HEK293 (cell line): ENCODE data around the gene TMEM239.

Experiments used
- BCL11A ChIP-seq: fragments of 450-650 bp; formaldehyde crosslinking; IDR thresholded peaks from 2 replicates; pipeline ENCODE4 v1.5.1; 2016; ENCODE audit warnings: low read depth, missing biosample characterization, missing genetic modification characterization
- HOXA7 ChIP-seq: sonication (generic); formaldehyde crosslinking; IDR thresholded peaks from 2 replicates; pipeline ENCODE4 v1.8.1; 2022; ENCODE audit warnings: missing genetic modification reagents, borderline replicate concordance
- KLF9 ChIP-seq: fragments of 450-650 bp; formaldehyde crosslinking; IDR thresholded peaks from 2 replicates; pipeline ENCODE4 v1.5.1; 2016; ENCODE audit warnings: missing biosample characterization, missing genetic modification characterization, low read depth
- MEIS1 ChIP-seq: sonication (generic); formaldehyde crosslinking; IDR thresholded peaks from 2 replicates; pipeline ENCODE4 v1.8.1; 2022; ENCODE audit warnings: missing genetic modification reagents, mild to moderate bottlenecking, borderline replicate concordance
- PRDM1 ChIP-seq: fragments of 450-650 bp; formaldehyde crosslinking; IDR thresholded peaks from 2 replicates; pipeline ENCODE4; 2016; ENCODE audit warnings: missing biosample characterization, missing genetic modification characterization
- SP2 ChIP-seq: fragments of 450-650 bp; formaldehyde crosslinking; IDR thresholded peaks from 2 replicates; pipeline ENCODE4 v1.5.1; 2016; ENCODE audit warnings: missing biosample characterization, missing genetic modification characterization
- ZEB2 ChIP-seq: fragments of 450-650 bp; formaldehyde crosslinking; IDR thresholded peaks from 2 replicates; pipeline ENCODE4 v1.5.1; 2016; ENCODE audit warnings: missing biosample characterization, missing genetic modification characterization
- ZNF138 ChIP-seq: fragments of 450-650 bp; formaldehyde crosslinking; IDR thresholded peaks from 2 replicates; pipeline ENCODE4 v1.5.1; 2016; ENCODE audit warnings: missing biosample characterization, missing genetic modification characterization, borderline replicate concordance
- ZNF184 ChIP-seq: fragments of 450-650 bp; IDR thresholded peaks from 2 replicates; pipeline ENCODE4 v1.5.1; 2018; ENCODE audit warnings: missing biosample characterization, mild to moderate bottlenecking, missing genetic modification characterization
- ZNF558 ChIP-seq: fragments of 450-650 bp; formaldehyde crosslinking; IDR thresholded peaks from 2 replicates; pipeline ENCODE4 v1.5.1; 2016; ENCODE audit warnings: missing biosample characterization, missing genetic modification characterization
- ZNF837 ChIP-seq: fragments of 450-650 bp; formaldehyde crosslinking; IDR thresholded peaks from 2 replicates; pipeline ENCODE4 v1.5.1; 2016; ENCODE audit warnings: missing biosample characterization, missing genetic modification characterization
- TF ChIP-seq, protein P1 (sequence below): fragments of 450-650 bp; formaldehyde crosslinking; IDR thresholded peaks from 2 replicates; pipeline ENCODE4 v1.5.1; 2016; ENCODE audit warnings: missing biosample characterization, missing genetic modification characterization
- TF ChIP-seq, protein P2 (sequence below): fragments of 450-650 bp; formaldehyde crosslinking; IDR thresholded peaks from 2 replicates; pipeline ENCODE4 v1.5.1; 2016; ENCODE audit warnings: missing biosample characterization, missing genetic modification characterization
- TF ChIP-seq, protein P3 (sequence below): fragments of 450-650 bp; formaldehyde crosslinking; optimal IDR thresholded peaks from 2 replicates; pipeline ENCODE3; 2016; ENCODE audit warnings: missing biosample characterization, mild to moderate bottlenecking, missing genetic modification characterization

DNA sequence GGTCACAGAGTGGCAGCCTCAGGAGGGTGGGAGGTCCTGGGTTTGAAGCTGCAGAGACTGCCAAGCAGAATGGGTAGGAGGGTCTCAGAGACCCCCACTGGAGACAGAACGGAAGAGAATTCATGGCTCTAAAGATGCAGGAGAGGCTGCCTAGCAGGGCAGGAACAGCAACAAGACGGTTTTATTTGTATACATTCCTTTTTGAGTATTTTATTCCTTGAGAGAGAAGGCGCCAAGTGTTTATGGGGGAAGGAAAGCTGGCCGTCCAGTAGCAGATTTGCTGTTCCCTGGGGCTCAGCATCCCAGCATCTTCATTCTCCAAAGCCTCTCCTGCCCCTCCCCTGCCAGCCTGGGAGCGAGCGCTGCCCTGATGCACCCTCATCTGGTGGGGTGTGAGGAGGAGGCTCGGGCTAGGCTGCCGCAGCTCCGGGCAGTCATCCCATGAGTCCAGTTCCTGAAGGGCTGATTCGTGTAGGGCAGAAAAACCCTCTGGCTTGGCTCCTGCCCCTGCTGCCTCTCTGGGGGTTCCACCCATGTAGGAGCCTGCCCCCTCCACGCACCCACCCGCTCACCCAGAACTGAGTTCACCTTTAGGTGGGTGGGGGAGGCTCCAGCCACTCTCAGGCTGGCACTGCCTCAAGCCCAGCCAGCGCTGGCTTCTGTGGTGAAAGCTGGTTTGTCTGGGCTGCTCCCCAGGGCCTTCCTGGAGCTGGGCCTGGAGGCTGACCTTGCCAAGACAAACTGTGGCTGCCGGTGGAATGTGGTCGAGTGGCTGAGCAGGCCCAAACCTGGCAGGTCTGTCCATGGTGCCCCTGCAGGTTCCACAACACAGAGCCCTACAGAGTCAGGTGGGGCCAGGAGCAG, 48.2 kb upstream of the TMEM239 start:
- TF ChIP-seq, protein P1, sequence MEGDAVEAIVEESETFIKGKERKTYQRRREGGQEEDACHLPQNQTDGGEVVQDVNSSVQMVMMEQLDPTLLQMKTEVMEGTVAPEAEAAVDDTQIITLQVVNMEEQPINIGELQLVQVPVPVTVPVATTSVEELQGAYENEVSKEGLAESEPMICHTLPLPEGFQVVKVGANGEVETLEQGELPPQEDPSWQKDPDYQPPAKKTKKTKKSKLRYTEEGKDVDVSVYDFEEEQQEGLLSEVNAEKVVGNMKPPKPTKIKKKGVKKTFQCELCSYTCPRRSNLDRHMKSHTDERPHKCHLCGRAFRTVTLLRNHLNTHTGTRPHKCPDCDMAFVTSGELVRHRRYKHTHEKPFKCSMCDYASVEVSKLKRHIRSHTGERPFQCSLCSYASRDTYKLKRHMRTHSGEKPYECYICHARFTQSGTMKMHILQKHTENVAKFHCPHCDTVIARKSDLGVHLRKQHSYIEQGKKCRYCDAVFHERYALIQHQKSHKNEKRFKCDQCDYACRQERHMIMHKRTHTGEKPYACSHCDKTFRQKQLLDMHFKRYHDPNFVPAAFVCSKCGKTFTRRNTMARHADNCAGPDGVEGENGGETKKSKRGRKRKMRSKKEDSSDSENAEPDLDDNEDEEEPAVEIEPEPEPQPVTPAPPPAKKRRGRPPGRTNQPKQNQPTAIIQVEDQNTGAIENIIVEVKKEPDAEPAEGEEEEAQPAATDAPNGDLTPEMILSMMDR (tag by site-specific recombination), result no peak
- TF ChIP-seq MEIS1 (CRISPR knock-in tag) (no peak), ZNF184 (tag by site-specific recombination) (no peak), KLF9 (no peak), SP2 (no peak), ZNF837 (tag by site-specific recombination) (no peak), PRDM1 (no peak), ZNF138 (tag by site-specific recombination) (no peak), BCL11A (tag by site-specific recombination) (no peak), HOXA7 (CRISPR knock-in tag) (no peak), ZNF558 (tag by site-specific recombination) (no peak), ZEB2 (tag by site-specific recombination) (no peak)
- TF ChIP-seq, protein P2, sequence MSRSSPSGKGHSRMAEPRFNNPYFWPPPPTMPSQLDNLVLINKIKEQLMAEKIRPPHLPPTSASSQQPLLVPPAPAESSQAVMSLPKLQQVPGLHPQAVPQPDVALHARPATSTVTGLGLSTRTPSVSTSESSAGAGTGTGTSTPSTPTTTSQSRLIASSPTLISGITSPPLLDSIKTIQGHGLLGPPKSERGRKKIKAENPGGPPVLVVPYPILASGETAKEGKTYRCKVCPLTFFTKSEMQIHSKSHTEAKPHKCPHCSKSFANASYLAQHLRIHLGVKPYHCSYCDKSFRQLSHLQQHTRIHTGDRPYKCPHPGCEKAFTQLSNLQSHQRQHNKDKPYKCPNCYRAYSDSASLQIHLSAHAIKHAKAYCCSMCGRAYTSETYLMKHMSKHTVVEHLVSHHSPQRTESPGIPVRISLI, result no peak
- TF ChIP-seq, protein P3, sequence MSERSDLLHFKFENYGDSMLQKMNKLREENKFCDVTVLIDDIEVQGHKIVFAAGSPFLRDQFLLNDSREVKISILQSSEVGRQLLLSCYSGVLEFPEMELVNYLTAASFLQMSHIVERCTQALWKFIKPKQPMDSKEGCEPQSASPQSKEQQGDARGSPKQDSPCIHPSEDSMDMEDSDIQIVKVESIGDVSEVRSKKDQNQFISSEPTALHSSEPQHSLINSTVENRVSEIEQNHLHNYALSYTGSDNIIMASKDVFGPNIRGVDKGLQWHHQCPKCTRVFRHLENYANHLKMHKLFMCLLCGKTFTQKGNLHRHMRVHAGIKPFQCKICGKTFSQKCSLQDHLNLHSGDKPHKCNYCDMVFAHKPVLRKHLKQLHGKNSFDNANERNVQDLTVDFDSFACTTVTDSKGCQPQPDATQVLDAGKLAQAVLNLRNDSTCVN (tag by site-specific recombination), result no peak
